IPS-18a (cell line): Measurements from ENCODE around the gene SLC25A19.
"Not testable (repeated sequence)": the region's sequence is repeated elsewhere in the genome, so short reads cannot be mapped to it uniquely, and the experiment has no call there.

Experiments
- H3K27ac ChIP-seq: one replicate; pipeline ENCODE4 v1.5.1; 2013; ENCODE audit warnings: low read length
- H3K27me3 ChIP-seq: one replicate; pipeline ENCODE4 v1.6.1; 2013; ENCODE audit warnings: mild to moderate bottlenecking, low read length; ENCODE audit not compliant: control insufficient read depth, insufficient read depth
- H3K36me3 ChIP-seq: one replicate; pipeline ENCODE4 v1.6.1; 2013; ENCODE audit warnings: low read depth, low read length; ENCODE audit not compliant: control insufficient read depth
- H3K4me1 ChIP-seq: one replicate; pipeline ENCODE4 v1.6.1; 2013; ENCODE audit warnings: low read depth, low read length; ENCODE audit not compliant: control insufficient read depth
- H3K4me3 ChIP-seq: one replicate; pipeline ENCODE4 v1.5.1; 2013; ENCODE audit warnings: low read length
- H3K9ac ChIP-seq: one replicate; pipeline ENCODE4 v1.6.1; 2013; ENCODE audit warnings: mild to moderate bottlenecking, low read length, moderate library complexity
- H3K9me3 ChIP-seq: one replicate; pipeline ENCODE4 v1.6.1; 2013; ENCODE audit warnings: low read depth, low read length; ENCODE audit not compliant: control insufficient read depth

Gene SLC25A19

GRCh38 chr17:75263055-75263454 lies 26.2 kb downstream of the SLC25A19 start:
- Histone ChIP-seq H3K4me3 (peak overlapping the region; percentile 88), H3K27me3 (no peaks in the 10 kb centered on the region), H3K4me1 (peaks cover 3% of the 10 kb centered on the region), H3K27ac (no peak overlapping the region), H3K36me3 (peaks cover 33% of the 10 kb centered on the region), H3K9ac (no peak overlapping the region), H3K9me3 (no peaks in the 10 kb centered on the region)

DNA sequence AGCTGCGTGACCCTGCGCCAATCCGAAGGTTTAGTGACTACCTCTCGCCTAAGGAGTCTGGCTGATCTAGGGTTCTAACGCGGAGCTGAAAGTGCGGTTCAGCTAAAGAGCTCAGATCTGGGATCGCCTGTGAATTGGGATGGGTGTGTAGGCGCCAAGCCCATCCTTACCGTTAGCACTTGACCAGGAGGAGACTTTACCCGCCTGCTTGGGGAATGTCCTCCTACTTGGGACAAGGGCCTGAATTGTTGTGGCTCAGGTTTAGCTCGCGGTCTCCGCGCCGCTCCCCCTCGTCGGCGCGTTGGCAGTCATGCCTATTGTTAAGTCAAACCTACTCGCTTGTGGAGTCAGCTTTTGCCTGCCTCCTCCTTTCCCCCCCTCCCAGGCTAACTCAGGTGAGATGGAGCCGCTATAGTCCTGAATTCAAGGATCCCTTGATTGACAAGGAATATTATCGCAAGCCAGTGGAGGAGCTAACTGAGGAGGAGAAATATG lies 27.1 kb downstream of the SLC25A19 start:
- H3K9ac ChIP-seq = peak overlapping the region; percentile 95
- no peaks in the 10 kb centered on the region for H3K9me3 ChIP-seq
- no peaks in the 10 kb centered on the region for H3K27me3 ChIP-seq
- H3K4me1 ChIP-seq = no peaks in the 10 kb centered on the region
- H3K36me3 ChIP-seq = peaks cover 33% of the 10 kb centered on the region
- H3K4me3 ChIP-seq = peak overlapping the region; percentile 88
- peak overlapping the region; percentile 96 for H3K27ac ChIP-seq

- H3K27ac ChIP-seq = peak within 1 kb of the TSS; percentile 96
- H3K9me3 ChIP-seq = no peaks in the 10 kb centered on the region
- H3K36me3 ChIP-seq = peaks cover 32% of the 10 kb centered on the region
- peak within 1 kb of the TSS; percentile 88 for H3K4me3 ChIP-seq
- H3K27me3 ChIP-seq = no peaks in the 10 kb centered on the region
- peak within 1 kb of the TSS; percentile 95 for H3K9ac ChIP-seq
- no peaks in the 10 kb centered on the region for H3K4me1 ChIP-seq
These were observed 27.7 kb downstream of the SLC25A19 start, which contains the start of the genes GGA3 and MRPS7 for GRCh38 chr17:75261336-75262111. Gene GGA3, minus strand, starts transcription at chr17:75261606. Its CDS starts 19 bp downstream, at chr17:75261587. Gene MRPS7, plus strand, starts transcription at chr17:75261879. Its CDS starts 22 bp downstream, at chr17:75261901.

DNA sequence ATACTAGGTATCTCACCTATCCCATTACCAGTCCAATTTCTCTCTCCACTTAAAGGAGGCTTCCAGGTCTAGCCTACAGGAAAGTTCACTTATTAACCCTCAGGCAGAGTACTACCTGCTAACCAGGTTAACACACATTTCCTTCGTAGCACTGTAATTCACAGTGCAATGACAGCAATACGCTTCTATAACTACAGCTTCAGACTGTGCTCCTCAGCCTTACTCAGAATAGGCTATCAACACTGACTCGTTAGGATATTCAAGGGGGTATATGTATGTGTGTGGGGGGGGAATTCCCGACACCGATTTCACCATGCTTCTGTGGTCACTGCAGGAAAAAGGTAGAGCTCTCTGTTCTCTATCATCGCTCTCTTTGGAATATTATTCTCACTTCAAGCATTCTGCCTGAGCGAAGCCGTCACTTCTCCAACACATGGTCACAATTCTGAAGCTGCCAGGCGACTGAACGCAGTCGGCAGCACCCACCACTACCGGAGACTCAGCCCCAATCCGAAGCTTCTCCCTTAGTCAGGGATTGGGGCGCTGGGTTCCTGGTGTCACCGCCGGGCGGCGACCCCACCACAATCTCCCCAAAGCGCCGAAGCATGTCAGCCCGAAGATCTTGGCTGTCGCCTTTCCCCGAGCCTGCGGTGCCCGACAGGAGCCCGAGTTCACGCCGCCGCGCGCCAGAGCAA lies 28.4 kb downstream of the SLC25A19 start:
- no peaks in the 10 kb centered on the region for H3K9me3 ChIP-seq
- no peaks in the 10 kb centered on the region for H3K27me3 ChIP-seq
- H3K4me1 ChIP-seq = no peaks in the 10 kb centered on the region
- H3K36me3 ChIP-seq = peaks cover 24% of the 10 kb centered on the region
- H3K27ac ChIP-seq = no peak overlapping the region
- peak overlapping the region; percentile 95 for H3K9ac ChIP-seq
- H3K4me3 ChIP-seq = peak overlapping the region; percentile 88

DNA sequence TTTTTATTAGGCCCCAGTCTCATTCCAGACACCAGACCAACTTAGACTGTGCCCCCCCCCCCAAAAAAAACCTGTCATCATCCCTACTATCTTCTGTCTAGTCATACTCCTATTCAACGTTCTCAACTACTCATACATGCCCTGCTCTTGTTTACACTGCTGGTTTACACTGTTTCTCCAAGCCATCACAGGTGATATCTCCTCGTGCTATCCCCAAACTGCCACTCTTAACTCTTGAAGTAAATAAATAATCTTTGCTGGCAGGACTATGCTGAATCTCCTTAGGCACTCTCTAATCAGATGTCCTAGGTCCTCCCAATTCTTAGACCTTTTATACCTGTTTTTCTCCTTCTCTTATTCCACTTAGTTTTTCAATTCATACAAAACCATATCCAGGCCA lies 32.0 kb downstream of the SLC25A19 start:
- not testable (repeated sequence) for H3K27me3 ChIP-seq, H3K9me3 ChIP-seq, H3K27ac ChIP-seq, H3K9ac ChIP-seq, H3K4me3 ChIP-seq, H3K36me3 ChIP-seq, H3K4me1 ChIP-seq

- not testable (repeated sequence) for H3K9ac ChIP-seq, H3K27me3 ChIP-seq, H3K36me3 ChIP-seq
These were observed 33.1 kb downstream of the SLC25A19 start for GRCh38 chr17:75255954-75256698.

GRCh38 chr17:75252039-75252816 lies 37.0 kb downstream of the SLC25A19 start:
- Histone ChIP-seq H3K27ac (no peak overlapping the region), H3K4me3 (no peak overlapping the region), H3K4me1 (no peaks in the 10 kb centered on the region), H3K36me3 (no peaks in the 10 kb centered on the region), H3K27me3 (no peaks in the 10 kb centered on the region), H3K9me3 (no peaks in the 10 kb centered on the region), H3K9ac (no peak overlapping the region)

More at GRCh38 chr17:75255954-75256698, 33.1 kb downstream of the SLC25A19 start:
- not testable (repeated sequence) for H3K4me1 ChIP-seq, H3K9me3 ChIP-seq, H3K27ac ChIP-seq, H3K4me3 ChIP-seq

- Histone ChIP-seq H3K4me1 (no peaks in the 10 kb centered on the region), H3K4me3 (no peak overlapping the region), H3K9me3 (no peaks in the 10 kb centered on the region), H3K36me3 (peaks cover 10% of the 10 kb centered on the region), H3K27me3 (no peaks in the 10 kb centered on the region), H3K27ac (no peak overlapping the region), H3K9ac (no peak overlapping the region)
These were observed 39.2 kb downstream of the SLC25A19 start for GRCh38 chr17:75250009-75250471.

GRCh38 chr17:75249564-75249963 lies 39.7 kb downstream of the SLC25A19 start:
- H3K4me1 ChIP-seq = no peaks in the 10 kb centered on the region
- no peak overlapping the region for H3K9ac ChIP-seq
- H3K9me3 ChIP-seq = no peaks in the 10 kb centered on the region
- H3K27ac ChIP-seq = no peak overlapping the region
- no peaks in the 10 kb centered on the region for H3K27me3 ChIP-seq
- peaks cover 10% of the 10 kb centered on the region for H3K36me3 ChIP-seq
- H3K4me3 ChIP-seq = no peak overlapping the region

GRCh38 chr17:75246404-75246803 lies 42.8 kb downstream of the SLC25A19 start:
- H3K36me3 ChIP-seq = peaks cover 36% of the 10 kb centered on the region
- no peaks in the 10 kb centered on the region for H3K27me3 ChIP-seq
- no peak overlapping the region for H3K9ac ChIP-seq
- H3K27ac ChIP-seq = no peak overlapping the region
- no peak overlapping the region for H3K4me3 ChIP-seq
- H3K9me3 ChIP-seq = no peaks in the 10 kb centered on the region
- H3K4me1 ChIP-seq = no peaks in the 10 kb centered on the region
